ENCODE measurements around the gene PLA2G3. TPM values are rescaled to one million over a fixed set of nuclear protein-coding genes. Genes with fewer than 3 reads are reported as not detected.

The PLA2G3 gene
- total RNA-seq, 1 donor, result 0.36 TPM

DNA sequence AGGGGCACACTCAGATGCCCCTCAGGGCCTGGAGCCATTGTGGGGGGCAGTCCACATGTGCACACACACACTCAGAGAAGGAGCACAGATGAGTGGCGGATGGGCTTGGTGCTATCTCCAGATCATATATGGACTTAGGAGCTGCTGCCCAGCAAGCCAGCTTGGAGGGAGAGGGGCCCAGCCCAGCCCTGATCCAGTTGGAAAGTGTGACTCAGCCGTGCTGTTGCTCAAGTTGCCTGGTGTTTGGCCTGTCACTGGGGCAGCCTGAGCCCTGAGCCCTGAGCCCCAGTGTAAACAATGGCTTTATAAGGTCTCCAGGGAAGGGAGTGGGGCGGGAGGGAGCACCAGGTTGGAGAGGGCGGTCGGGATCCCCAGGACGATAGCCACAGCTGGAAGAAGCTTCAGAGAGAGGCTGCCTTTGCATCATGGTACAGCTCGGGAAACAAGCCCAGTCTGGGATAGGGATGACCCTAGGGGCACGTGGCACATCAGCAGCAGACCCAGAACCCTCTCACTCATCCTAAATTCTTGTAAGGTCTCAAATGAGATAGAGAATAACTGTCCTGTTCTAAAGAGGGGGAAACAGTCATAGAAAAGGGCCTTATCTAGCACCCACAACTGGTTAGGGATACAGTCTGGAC, 37.7 kb downstream of the PLA2G3 start:
- Histone ChIP-seq H3K9me3 (ENCODE audit: low read depth, low read length) (no peaks in the 10 kb centered on the region), H3K4me2 (ENCODE audit: insufficient read depth, low read length) (no peak overlapping the region), H3K27ac (ENCODE audit: low read depth, low read length) (peak overlapping the region; percentile 82), H3K4me3 (ENCODE audit: insufficient read depth, low read length) (no peak overlapping the region), H2AFZ (ENCODE audit: low read length) (no peak overlapping the region), H3K36me3 (ENCODE audit: insufficient read depth, low read length) (peaks cover 68% of the 10 kb centered on the region), H3K79me2 (ENCODE audit: insufficient read depth, low read length) (peaks cover 44% of the 10 kb centered on the region), H4K20me1 (ENCODE audit: insufficient read depth, low read length) (peaks cover 40% of the 10 kb centered on the region), H3K4me1 (ENCODE audit: insufficient read depth, low read length) (peaks cover 33% of the 10 kb centered on the region), H3K27me3 (ENCODE audit: insufficient read depth, low read length) (no peaks in the 10 kb centered on the region)
- peak; percentile 99 for DNase-seq (ENCODE audit: insufficient read length, low spot score, missing footprints)
- TF ChIP-seq CTCF (IDR thresholded peaks at IDR 0.05; ENCODE audit: extremely low read depth, low read depth, low read length), result no peak

- Histone ChIP-seq H4K20me1 (ENCODE audit: insufficient read depth, low read length) (peaks cover 36% of the 10 kb centered on the region), H3K27ac (ENCODE audit: low read depth, low read length) (peak overlapping the region; percentile 39), H3K4me3 (ENCODE audit: insufficient read depth, low read length) (no peak overlapping the region), H3K9me3 (ENCODE audit: low read depth, low read length) (no peaks in the 10 kb centered on the region), H2AFZ (ENCODE audit: low read length) (no peak overlapping the region), H3K27me3 (ENCODE audit: insufficient read depth, low read length) (no peaks in the 10 kb centered on the region), H3K79me2 (ENCODE audit: insufficient read depth, low read length) (peaks cover 39% of the 10 kb centered on the region), H3K36me3 (ENCODE audit: insufficient read depth, low read length) (peaks cover 82% of the 10 kb centered on the region), H3K4me2 (ENCODE audit: insufficient read depth, low read length) (no peak overlapping the region), H3K4me1 (ENCODE audit: insufficient read depth, low read length) (peaks cover 24% of the 10 kb centered on the region)
- peak; percentile 87 for DNase-seq (ENCODE audit: insufficient read length, low spot score, missing footprints)
- TF ChIP-seq CTCF (IDR thresholded peaks at IDR 0.05; ENCODE audit: extremely low read depth, low read depth, low read length), result no peak
These were observed 39.4 kb downstream of the PLA2G3 start for GRCh38 chr22:31100762-31101525.

DNA sequence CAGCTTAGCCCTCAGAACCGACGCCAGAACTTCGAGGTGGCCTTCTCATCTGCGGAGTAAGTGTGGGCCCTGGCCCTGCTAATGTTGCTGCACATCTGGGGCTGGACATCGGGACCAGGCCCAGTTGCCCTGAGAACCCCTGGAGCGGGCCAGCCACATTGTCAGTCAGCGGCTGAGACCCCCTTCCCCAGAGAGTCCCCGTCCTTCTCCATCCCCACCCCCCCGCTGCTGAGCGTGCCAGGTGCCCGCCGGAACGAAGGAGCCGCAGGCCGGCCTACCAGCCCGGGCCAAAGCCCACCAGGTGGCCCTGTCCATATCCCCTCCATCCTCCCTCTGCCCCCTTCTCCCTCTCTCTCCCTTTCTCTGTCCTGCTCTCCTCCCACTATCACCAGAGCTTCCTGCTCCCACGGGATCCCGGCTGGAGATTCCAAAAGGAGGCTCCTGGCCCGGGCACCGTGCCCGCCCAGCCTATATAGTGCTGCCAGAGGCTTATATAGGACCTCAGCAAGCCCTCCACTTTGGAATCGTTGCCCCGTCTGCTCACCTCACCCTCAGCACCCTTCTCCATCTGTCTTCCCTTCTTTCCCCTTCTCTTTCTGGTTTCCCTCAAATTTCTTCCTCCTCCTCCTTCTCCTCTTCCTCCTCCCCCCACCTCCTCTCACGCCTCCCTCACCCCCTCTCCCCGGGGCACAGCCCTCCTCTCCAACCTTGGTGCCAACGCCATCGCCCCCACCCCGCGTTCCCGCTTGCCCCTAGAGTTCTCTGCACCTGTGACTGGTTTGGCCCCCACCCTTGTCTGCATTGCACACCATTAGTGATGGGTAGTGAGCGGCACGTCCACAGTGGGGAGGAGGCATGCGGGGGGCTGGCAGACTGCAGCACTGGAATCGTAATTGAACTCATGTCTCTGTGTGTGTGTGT, 40.2 kb downstream of the PLA2G3 start:
- no peak overlapping the region for H2AFZ ChIP-seq (ENCODE audit: low read length)
- peaks cover 82% of the 10 kb centered on the region for H3K36me3 ChIP-seq (ENCODE audit: insufficient read depth, low read length)
- peak; percentile 76 for DNase-seq (ENCODE audit: insufficient read length, low spot score, missing footprints)
- peaks cover 34% of the 10 kb centered on the region for H3K79me2 ChIP-seq (ENCODE audit: insufficient read depth, low read length)
- no peak overlapping the region for H3K4me2 ChIP-seq (ENCODE audit: insufficient read depth, low read length)
- no peak overlapping the region for H3K4me3 ChIP-seq (ENCODE audit: insufficient read depth, low read length)
- H3K9me3 ChIP-seq (ENCODE audit: low read depth, low read length), result no peaks in the 10 kb centered on the region
- no peaks in the 10 kb centered on the region for H3K27me3 ChIP-seq (ENCODE audit: insufficient read depth, low read length)
- H3K4me1 ChIP-seq (ENCODE audit: insufficient read depth, low read length), result peaks cover 16% of the 10 kb centered on the region
- H3K27ac ChIP-seq (ENCODE audit: low read depth, low read length), result no peak overlapping the region
- TF ChIP-seq CTCF (IDR thresholded peaks at IDR 0.05; ENCODE audit: extremely low read depth, low read depth, low read length), result no peak
- peaks cover 28% of the 10 kb centered on the region for H4K20me1 ChIP-seq (ENCODE audit: insufficient read depth, low read length)
